ENCODE measurements around the gene UNC5C.

GRCh38 chr4:95296052-95296451 is 252.7 kb downstream of the UNC5C start:
- TF ChIP-seq, protein P1, sequence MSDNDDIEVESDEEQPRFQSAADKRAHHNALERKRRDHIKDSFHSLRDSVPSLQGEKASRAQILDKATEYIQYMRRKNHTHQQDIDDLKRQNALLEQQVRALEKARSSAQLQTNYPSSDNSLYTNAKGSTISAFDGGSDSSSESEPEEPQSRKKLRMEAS (CRISPR knock-in tag; IDR thresholded peaks at IDR 0.05), result no peak
- no peak for TF ChIP-seq ZNF263 (CRISPR knock-in tag; IDR thresholded peaks at IDR 0.05; ENCODE audit: low read depth)
- TF ChIP-seq, protein P2, sequence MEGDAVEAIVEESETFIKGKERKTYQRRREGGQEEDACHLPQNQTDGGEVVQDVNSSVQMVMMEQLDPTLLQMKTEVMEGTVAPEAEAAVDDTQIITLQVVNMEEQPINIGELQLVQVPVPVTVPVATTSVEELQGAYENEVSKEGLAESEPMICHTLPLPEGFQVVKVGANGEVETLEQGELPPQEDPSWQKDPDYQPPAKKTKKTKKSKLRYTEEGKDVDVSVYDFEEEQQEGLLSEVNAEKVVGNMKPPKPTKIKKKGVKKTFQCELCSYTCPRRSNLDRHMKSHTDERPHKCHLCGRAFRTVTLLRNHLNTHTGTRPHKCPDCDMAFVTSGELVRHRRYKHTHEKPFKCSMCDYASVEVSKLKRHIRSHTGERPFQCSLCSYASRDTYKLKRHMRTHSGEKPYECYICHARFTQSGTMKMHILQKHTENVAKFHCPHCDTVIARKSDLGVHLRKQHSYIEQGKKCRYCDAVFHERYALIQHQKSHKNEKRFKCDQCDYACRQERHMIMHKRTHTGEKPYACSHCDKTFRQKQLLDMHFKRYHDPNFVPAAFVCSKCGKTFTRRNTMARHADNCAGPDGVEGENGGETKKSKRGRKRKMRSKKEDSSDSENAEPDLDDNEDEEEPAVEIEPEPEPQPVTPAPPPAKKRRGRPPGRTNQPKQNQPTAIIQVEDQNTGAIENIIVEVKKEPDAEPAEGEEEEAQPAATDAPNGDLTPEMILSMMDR (IDR thresholded peaks at IDR 0.05), result no peak
- TF ChIP-seq NR2C2 (CRISPR knock-in tag; IDR thresholded peaks at IDR 0.05), result no peak
- TF ChIP-seq TCF7 (CRISPR knock-in tag; IDR thresholded peaks at IDR 0.05; ENCODE audit: low read depth), result no peak
- TF ChIP-seq ELF4 (CRISPR knock-in tag; IDR thresholded peaks at IDR 0.05; ENCODE audit: low read depth), result no peak
- TF ChIP-seq SP1 (CRISPR knock-in tag; conservative IDR thresholded peaks at IDR 0.05), result no peak
- no peak for TF ChIP-seq USF2 (CRISPR knock-in tag; IDR thresholded peaks at IDR 0.05)
